K562 (cell line): ENCODE results near the gene SLC30A4. TPM values are rescaled to one million over a fixed set of nuclear protein-coding genes. Genes with fewer than 3 reads are reported as not detected.

ENCODE experiments used
- ESRRB ChIP-seq: fragments of 250-450 bp; sonication (Bioruptor Pico); IDR thresholded peaks from 2 replicates; pipeline ENCODE4 v1.5.0; 2020; ENCODE audit warnings: mild to moderate bottlenecking, moderate library complexity, borderline replicate concordance
- FOXA3 ChIP-seq, 2 experiments: fragments of 450-650 bp in 1 of 2; sonication (generic) in 1 of 2; formaldehyde crosslinking; IDR thresholded peaks in 1 of 2; conservative IDR thresholded peaks in 1 of 2; 2 replicates each; pipeline versions ENCODE4 v1.4.0 to v1.8.0; 2020 to 2022; ENCODE audit warnings: mild to moderate bottlenecking in 2 of 2, missing genetic modification reagents in 1 of 2
- HMBOX1 ChIP-seq: sonication (generic); IDR thresholded peaks from 2 replicates; pipeline ENCODE4 v1.6.1; 2016
- PTRF ChIP-seq: fragments of 450-650 bp; IDR thresholded peaks from 2 replicates; pipeline ENCODE4 v1.6.1; 2016; ENCODE audit warnings: mild to moderate bottlenecking, missing genetic modification characterization, missing compliant biosample characterization
- RREB1 ChIP-seq: fragments of 250-450 bp; sonication (Bioruptor Pico); IDR thresholded peaks from 2 replicates; pipeline ENCODE4 v1.4.0; 2020
- SOX6 ChIP-seq: fragments of 450-650 bp; IDR thresholded peaks from 2 replicates; pipeline ENCODE4 v1.6.1; 2014; ENCODE audit warnings: mild to moderate bottlenecking
- THRB ChIP-seq: fragments of 450-650 bp; formaldehyde crosslinking; conservative IDR thresholded peaks from 2 replicates; pipeline ENCODE4 v1.4.0; 2022; ENCODE audit warnings: mild to moderate bottlenecking, missing genetic modification characterization
- TOE1 ChIP-seq, 2 experiments: fragments of 450-650 bp in 1 of 2; sonication (generic) in 1 of 2; formaldehyde crosslinking in 1 of 2; IDR thresholded peaks; 2 replicates each; pipeline versions ENCODE4 v1.7.1 to v1.8.0; 2016 to 2022; ENCODE audit warnings: borderline replicate concordance in 2 of 2, mild to moderate bottlenecking in 2 of 2, antibody characterized with exemption in 1 of 2, inconsistent platforms in 1 of 2, low read depth in 1 of 2, missing genetic modification reagents in 1 of 2, moderate library complexity in 1 of 2
- ZKSCAN8 ChIP-seq: fragments of 200-800 bp; sonication (Bioruptor generic); IDR thresholded peaks from 2 replicates; pipeline ENCODE4 v1.6.1; 2016; ENCODE audit warnings: missing genetic modification characterization, missing compliant biosample characterization
- ZMIZ1 ChIP-seq, 2 experiments: fragments of 150-350 bp in 1 of 2; IDR thresholded peaks; 2 replicates each; pipeline ENCODE4 v1.6.1; 2012 to 2016; ENCODE audit warnings: low read depth in 2 of 2, low read length in 2 of 2, mild to moderate bottlenecking in 1 of 2, moderate library complexity in 1 of 2
- ZNF639 ChIP-seq, 2 experiments: fragments of 200-800 bp in 1 of 2; sonication (Bioruptor generic) in 1 of 2; sonication (generic) in 1 of 2; formaldehyde crosslinking in 1 of 2; IDR thresholded peaks in 1 of 2; conservative IDR thresholded peaks in 1 of 2; 2 replicates each; pipeline versions ENCODE4 v1.5.0 to v1.6.1; 2016 to 2020; ENCODE audit warnings: missing compliant biosample characterization in 1 of 2, missing genetic modification characterization in 1 of 2, missing genetic modification reagents in 1 of 2
- polyA plus RNA-seq, 8 experiments: library from polyadenylated mRNA; depleted of rRNA in 4 of 8; stranded (reverse) in 5 of 8; unstranded in 3 of 8; fragments of >200 nt; fragmentation: Nextera tagmentation in 2 of 8; fragmentation: Illumina TruSeq in 1 of 8; extraction: Ambion mirVana in 2 of 8; extraction: Trizol in 1 of 8; gene quantifications; 2 replicates each; pipeline versions ENCODE4 v1.2.1 to v1.2.3, GENCODE V29; 2011 to 2014; ENCODE audit warnings: inconsistent platforms in 1 of 8, missing spikeins in 1 of 8
- total RNA-seq, 7 experiments: library from RNA; depleted of rRNA in 6 of 7; stranded (reverse); fragments of >200 nt in 6 of 7; fragmentation: Illumina TruSeq in 2 of 7; extraction: Trizol in 2 of 7; gene quantifications; 2 replicates each; pipeline versions ENCODE4 v1.2.1 to v1.2.3, GENCODE V29; 2011 to 2021; ENCODE audit warnings: low replicate concordance in 1 of 7

SLC30A4 gene
- total and polyA plus RNA-seq, 9 of the 15 experiments (the other 6 are each of a cell fraction or from before 2014, with no cell fraction given): 0.21 to 0.73 (median 0.36) TPM

- TF ChIP-seq ZMIZ1 (IDR thresholded peaks at IDR 0.05; ENCODE audit: low read depth in 2 of 2, low read length in 2 of 2) (0 out of 4 replicates have a peak, but pooled peaks of 1 of the 2 experiments have one; percentile 27), ZNF639 (CRISPR knock-in tag; conservative IDR thresholded peaks at IDR 0.05 in 1 of 2, IDR thresholded peaks at IDR 0.05 in 1 of 2) (peak in 1 of 2 experiments; percentile 83; a peak in 2 of 4 replicates), ZKSCAN8 (CRISPR knock-in tag) (no peak), SOX6 (0 out of 2 replicates have a peak, but pooled peaks have one; percentile 13), RREB1 (CRISPR knock-in tag) (no peak), TOE1 (IDR thresholded peaks at IDR 0.05; ENCODE audit: borderline replicate concordance) (no peak), TOE1 (CRISPR knock-in tag; IDR thresholded peaks at IDR 0.05; ENCODE audit: borderline replicate concordance, low read depth) (no peak), PTRF (tag) (no peak), ESRRB (CRISPR knock-in tag) (no peak), HMBOX1 (no peak), THRB (CRISPR knock-in tag) (no peak), FOXA3 (CRISPR knock-in tag; conservative IDR thresholded peaks at IDR 0.05 in 1 of 2, IDR thresholded peaks at IDR 0.05 in 1 of 2) (no peak)
These were observed 26.4 kb upstream of the SLC30A4 start (continued) for GRCh38 chr15:45548753-45549520.
